GM18951 (cell line): ENCODE results near the gene OSBPL10.

ENCODE experiments used
- POLR2A ChIP-seq: IDR thresholded peaks from 4 replicates; pipeline ENCODE4 v1.6.1; 2011; ENCODE audit warnings: mild to moderate bottlenecking; ENCODE audit not compliant: insufficient read length, insufficient read depth; ENCODE audit errors: extremely low read depth
- in situ Hi-C: fragments of 300-500 bp; cut with MboI; formaldehyde crosslinking; loops from one replicate; pipeline ENCODE4 v1.12.0; 2022; ENCODE audit warnings: low sequenced_read_pairs, mixed read lengths, inconsistent platforms; ENCODE audit not compliant: unreplicated experiment

The OSBPL10 gene

GRCh38 chr3:31976302-31976701 is 4.8 kb downstream of the OSBPL10 start:
- in situ Hi-C loops, result no loop called here
- no peak for TF ChIP-seq POLR2A

GRCh38 chr3:31974964-31975363 is 6.1 kb downstream of the OSBPL10 start:
- TF ChIP-seq POLR2A, result no peak
- in situ Hi-C loops, result no loop called here

- in situ Hi-C loops, result no loop called here
Observed at GRCh38 chr3:31974471-31974870, 6.6 kb downstream of the OSBPL10 start.

GRCh38 chr3:31973837-31974236 is 7.2 kb downstream of the OSBPL10 start:
- in situ Hi-C loops, result no loop called here
- TF ChIP-seq POLR2A, result no peak

More at GRCh38 chr3:31974471-31974870, 6.6 kb downstream of the OSBPL10 start:
- TF ChIP-seq POLR2A, result no peak

- in situ Hi-C loops, result no loop called here
- no peak for TF ChIP-seq POLR2A
Observed at GRCh38 chr3:31973081-31973480, 8.0 kb downstream of the OSBPL10 start.

- in situ Hi-C loops, result no loop called here
- no peak for TF ChIP-seq POLR2A
Observed at GRCh38 chr3:31971607-31972006, 9.5 kb downstream of the OSBPL10 start.

GRCh38 chr3:31968927-31969418 is 12.1 kb downstream of the OSBPL10 start:
- no peak for TF ChIP-seq POLR2A
- in situ Hi-C loops, result no loop called here

GRCh38 chr3:31968369-31968926 is 12.6 kb downstream of the OSBPL10 start:
- in situ Hi-C loops, result no loop called here
- no peak for TF ChIP-seq POLR2A

- in situ Hi-C loops, result no loop called here
- no peak for TF ChIP-seq POLR2A
Observed at GRCh38 chr3:31967592-31967991, 13.5 kb downstream of the OSBPL10 start.

GRCh38 chr3:31966978-31967591 is 14.0 kb downstream of the OSBPL10 start:
- no peak for TF ChIP-seq POLR2A
- in situ Hi-C loops, result no loop called here

GRCh38 chr3:31962801-31963205 is 18.3 kb downstream of the OSBPL10 start:
- TF ChIP-seq POLR2A, result no peak
- in situ Hi-C loops, result no loop called here

GRCh38 chr3:31960793-31961431 is 20.1 kb downstream of the OSBPL10 start:
- TF ChIP-seq POLR2A, result no peak
- in situ Hi-C loops, result no loop called here

- in situ Hi-C loops, result no loop called here
- TF ChIP-seq POLR2A, result no peak
Observed at GRCh38 chr3:31959951-31960792, 20.9 kb downstream of the OSBPL10 start.
